ENCODE results near the gene STAG1. TPM values are rescaled to one million over a fixed set of nuclear protein-coding genes. Genes with fewer than 3 reads are reported as not detected.

The STAG1 gene
- total and polyA plus RNA-seq, 12 donors, result 7.5 to 39.8 (median 24.6) TPM

- Histone ChIP-seq H3K4me3 (no peak overlapping the region), H3K9me3 (replicated peaks in 1 of 3) (no peaks in the 10 kb centered on the region), H3K27me3 (no peaks in the 10 kb centered on the region), H3K36me3 (replicated peaks in 1 of 2) (peaks cover 0 to 32% of the 10 kb centered on the region in 2 donors), H3K4me1 (replicated peaks in 1 of 2) (no peaks in the 10 kb centered on the region), H3K27ac (no peak overlapping the region)
- TF ChIP-seq CTCF (IDR thresholded peaks at IDR 0.05), result no peak
- TF ChIP-seq POLR2A (IDR thresholded peaks at IDR 0.05), result no peak
- WGBS, 4 donors, result 95 to 99% (median 98%) methylated on average over 8 of the region's 8 CpGs
- DNase-seq, result no peak
- intact Hi-C loops (cut with DNase I), result no loop called here
These were observed 454.4 kb downstream of the STAG1 start for GRCh38 chr3:136297826-136298225.

- no peaks in the 10 kb centered on the region for H3K9me3 ChIP-seq (replicated peaks in 1 of 3)
- no peak for DNase-seq
- H3K36me3 ChIP-seq (replicated peaks in 1 of 2), result peaks cover 0 to 32% of the 10 kb centered on the region in 2 donors
- no peaks in the 10 kb centered on the region for H3K27me3 ChIP-seq
- 87 to 91% (median 87%) methylated on average over 5 of the region's 5 CpGs for WGBS, 4 donors
- no peak overlapping the region for H3K4me3 ChIP-seq
- H3K27ac ChIP-seq, result no peak overlapping the region
- TF ChIP-seq POLR2A (IDR thresholded peaks at IDR 0.05) (no peak), CTCF (IDR thresholded peaks at IDR 0.05) (no peak)
- intact Hi-C loops (cut with DNase I), result no loop called here
- H3K4me1 ChIP-seq (replicated peaks in 1 of 2), result no peaks in the 10 kb centered on the region
These were observed 455.2 kb downstream of the STAG1 start for GRCh38 chr3:136296960-136297359.

GRCh38 chr3:136294176-136294575, 458.0 kb downstream of the STAG1 start:
- H3K9me3 ChIP-seq (replicated peaks in 1 of 3), result no peaks in the 10 kb centered on the region
- intact Hi-C loops (cut with DNase I), result no loop called here
- no peaks in the 10 kb centered on the region for H3K27me3 ChIP-seq
- H3K27ac ChIP-seq, result no peak overlapping the region
- TF ChIP-seq POLR2A (IDR thresholded peaks at IDR 0.05) (no peak), CTCF (IDR thresholded peaks at IDR 0.05) (no peak)
- WGBS, 4 donors, result 97 to 100% (median 100%) methylated on average over 1 of the region's 1 CpG
- no peak for DNase-seq
- H3K4me3 ChIP-seq, result no peak overlapping the region
- peaks cover 0 to 21% of the 10 kb centered on the region in 2 donors for H3K36me3 ChIP-seq (replicated peaks in 1 of 2)
- H3K4me1 ChIP-seq (replicated peaks in 1 of 2), result no peaks in the 10 kb centered on the region

GRCh38 chr3:136293279-136293678, 458.9 kb downstream of the STAG1 start:
- DNase-seq, result no peak
- TF ChIP-seq CTCF (IDR thresholded peaks at IDR 0.05), result no peak
- no peaks in the 10 kb centered on the region for H3K27me3 ChIP-seq
- peaks cover 0 to 16% of the 10 kb centered on the region in 2 donors for H3K36me3 ChIP-seq (replicated peaks in 1 of 2)
- no peak overlapping the region for H3K4me3 ChIP-seq
- no peaks in the 10 kb centered on the region for H3K9me3 ChIP-seq (replicated peaks in 1 of 3)
- H3K4me1 ChIP-seq (replicated peaks in 1 of 2), result no peaks in the 10 kb centered on the region
- 58 to 81% (median 66%) methylated on average over 2 of the region's 2 CpGs for WGBS, 4 donors
- intact Hi-C loops (cut with DNase I), result no loop called here
- peak overlapping the region in 1 of 5 donors; percentile 12 for H3K27ac ChIP-seq
